ENCODE data around the gene ABCC5. TPM values are rescaled to one million over a fixed set of nuclear protein-coding genes. Genes with fewer than 3 reads are reported as not detected.

The ABCC5 gene
- total and polyA plus RNA-seq, 2 of the 8 experiments (the other 6 are each of a cell fraction or from before 2014, with no cell fraction given): 25.3 to 40.8 TPM

DNA sequence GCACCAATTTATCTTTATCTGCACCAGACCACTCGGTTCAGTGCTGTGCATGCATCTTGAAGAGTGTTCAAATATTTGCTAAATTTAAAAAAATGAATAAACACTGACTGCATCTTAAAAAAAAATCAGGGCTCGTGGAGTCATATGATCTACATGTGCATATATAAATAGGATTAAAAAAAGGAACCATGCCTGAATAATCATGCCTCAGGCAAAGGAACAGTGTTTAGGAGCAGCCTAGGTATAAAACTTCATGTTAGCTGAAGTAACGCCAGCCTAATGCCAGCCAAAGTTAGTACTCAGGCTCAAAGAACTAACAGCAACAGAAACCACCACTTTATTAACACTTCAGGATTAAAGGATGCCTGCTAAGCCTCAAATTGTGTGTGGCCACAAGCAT, 9.5 kb downstream of the ABCC5 start (continued):
- TF ChIP-seq, protein P1, sequence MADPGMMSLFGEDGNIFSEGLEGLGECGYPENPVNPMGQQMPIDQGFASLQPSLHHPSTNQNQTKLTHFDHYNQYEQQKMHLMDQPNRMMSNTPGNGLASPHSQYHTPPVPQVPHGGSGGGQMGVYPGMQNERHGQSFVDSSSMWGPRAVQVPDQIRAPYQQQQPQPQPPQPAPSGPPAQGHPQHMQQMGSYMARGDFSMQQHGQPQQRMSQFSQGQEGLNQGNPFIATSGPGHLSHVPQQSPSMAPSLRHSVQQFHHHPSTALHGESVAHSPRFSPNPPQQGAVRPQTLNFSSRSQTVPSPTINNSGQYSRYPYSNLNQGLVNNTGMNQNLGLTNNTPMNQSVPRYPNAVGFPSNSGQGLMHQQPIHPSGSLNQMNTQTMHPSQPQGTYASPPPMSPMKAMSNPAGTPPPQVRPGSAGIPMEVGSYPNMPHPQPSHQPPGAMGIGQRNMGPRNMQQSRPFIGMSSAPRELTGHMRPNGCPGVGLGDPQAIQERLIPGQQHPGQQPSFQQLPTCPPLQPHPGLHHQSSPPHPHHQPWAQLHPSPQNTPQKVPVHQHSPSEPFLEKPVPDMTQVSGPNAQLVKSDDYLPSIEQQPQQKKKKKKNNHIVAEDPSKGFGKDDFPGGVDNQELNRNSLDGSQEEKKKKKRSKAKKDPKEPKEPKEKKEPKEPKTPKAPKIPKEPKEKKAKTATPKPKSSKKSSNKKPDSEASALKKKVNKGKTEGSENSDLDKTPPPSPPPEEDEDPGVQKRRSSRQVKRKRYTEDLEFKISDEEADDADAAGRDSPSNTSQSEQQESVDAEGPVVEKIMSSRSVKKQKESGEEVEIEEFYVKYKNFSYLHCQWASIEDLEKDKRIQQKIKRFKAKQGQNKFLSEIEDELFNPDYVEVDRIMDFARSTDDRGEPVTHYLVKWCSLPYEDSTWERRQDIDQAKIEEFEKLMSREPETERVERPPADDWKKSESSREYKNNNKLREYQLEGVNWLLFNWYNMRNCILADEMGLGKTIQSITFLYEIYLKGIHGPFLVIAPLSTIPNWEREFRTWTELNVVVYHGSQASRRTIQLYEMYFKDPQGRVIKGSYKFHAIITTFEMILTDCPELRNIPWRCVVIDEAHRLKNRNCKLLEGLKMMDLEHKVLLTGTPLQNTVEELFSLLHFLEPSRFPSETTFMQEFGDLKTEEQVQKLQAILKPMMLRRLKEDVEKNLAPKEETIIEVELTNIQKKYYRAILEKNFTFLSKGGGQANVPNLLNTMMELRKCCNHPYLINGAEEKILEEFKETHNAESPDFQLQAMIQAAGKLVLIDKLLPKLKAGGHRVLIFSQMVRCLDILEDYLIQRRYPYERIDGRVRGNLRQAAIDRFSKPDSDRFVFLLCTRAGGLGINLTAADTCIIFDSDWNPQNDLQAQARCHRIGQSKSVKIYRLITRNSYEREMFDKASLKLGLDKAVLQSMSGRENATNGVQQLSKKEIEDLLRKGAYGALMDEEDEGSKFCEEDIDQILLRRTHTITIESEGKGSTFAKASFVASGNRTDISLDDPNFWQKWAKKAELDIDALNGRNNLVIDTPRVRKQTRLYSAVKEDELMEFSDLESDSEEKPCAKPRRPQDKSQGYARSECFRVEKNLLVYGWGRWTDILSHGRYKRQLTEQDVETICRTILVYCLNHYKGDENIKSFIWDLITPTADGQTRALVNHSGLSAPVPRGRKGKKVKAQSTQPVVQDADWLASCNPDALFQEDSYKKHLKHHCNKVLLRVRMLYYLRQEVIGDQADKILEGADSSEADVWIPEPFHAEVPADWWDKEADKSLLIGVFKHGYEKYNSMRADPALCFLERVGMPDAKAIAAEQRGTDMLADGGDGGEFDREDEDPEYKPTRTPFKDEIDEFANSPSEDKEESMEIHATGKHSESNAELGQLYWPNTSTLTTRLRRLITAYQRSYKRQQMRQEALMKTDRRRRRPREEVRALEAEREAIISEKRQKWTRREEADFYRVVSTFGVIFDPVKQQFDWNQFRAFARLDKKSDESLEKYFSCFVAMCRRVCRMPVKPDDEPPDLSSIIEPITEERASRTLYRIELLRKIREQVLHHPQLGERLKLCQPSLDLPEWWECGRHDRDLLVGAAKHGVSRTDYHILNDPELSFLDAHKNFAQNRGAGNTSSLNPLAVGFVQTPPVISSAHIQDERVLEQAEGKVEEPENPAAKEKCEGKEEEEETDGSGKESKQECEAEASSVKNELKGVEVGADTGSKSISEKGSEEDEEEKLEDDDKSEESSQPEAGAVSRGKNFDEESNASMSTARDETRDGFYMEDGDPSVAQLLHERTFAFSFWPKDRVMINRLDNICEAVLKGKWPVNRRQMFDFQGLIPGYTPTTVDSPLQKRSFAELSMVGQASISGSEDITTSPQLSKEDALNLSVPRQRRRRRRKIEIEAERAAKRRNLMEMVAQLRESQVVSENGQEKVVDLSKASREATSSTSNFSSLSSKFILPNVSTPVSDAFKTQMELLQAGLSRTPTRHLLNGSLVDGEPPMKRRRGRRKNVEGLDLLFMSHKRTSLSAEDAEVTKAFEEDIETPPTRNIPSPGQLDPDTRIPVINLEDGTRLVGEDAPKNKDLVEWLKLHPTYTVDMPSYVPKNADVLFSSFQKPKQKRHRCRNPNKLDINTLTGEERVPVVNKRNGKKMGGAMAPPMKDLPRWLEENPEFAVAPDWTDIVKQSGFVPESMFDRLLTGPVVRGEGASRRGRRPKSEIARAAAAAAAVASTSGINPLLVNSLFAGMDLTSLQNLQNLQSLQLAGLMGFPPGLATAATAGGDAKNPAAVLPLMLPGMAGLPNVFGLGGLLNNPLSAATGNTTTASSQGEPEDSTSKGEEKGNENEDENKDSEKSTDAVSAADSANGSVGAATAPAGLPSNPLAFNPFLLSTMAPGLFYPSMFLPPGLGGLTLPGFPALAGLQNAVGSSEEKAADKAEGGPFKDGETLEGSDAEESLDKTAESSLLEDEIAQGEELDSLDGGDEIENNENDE (IDR thresholded peaks at IDR 0.05; ENCODE audit: insufficient replicate concordance, low read length): no peak
- no peak for TF ChIP-seq CEBPB (IDR thresholded peaks at IDR 0.05; ENCODE audit: low read depth, low read length)
- no peak for TF ChIP-seq CTBP2 (IDR thresholded peaks at IDR 0.05; ENCODE audit: borderline replicate concordance, insufficient read depth, insufficient read length, low read length)
- TF ChIP-seq GTF2F1 (IDR thresholded peaks at IDR 0.05; ENCODE audit: borderline replicate concordance, low read depth, low read length): no peak
- no peak for TF ChIP-seq HDAC2 (IDR thresholded peaks at IDR 0.05; ENCODE audit: borderline replicate concordance in 1 of 2, low read depth in 2 of 2, low read length in 2 of 2)
- no peak for TF ChIP-seq USF2 (IDR thresholded peaks at IDR 0.05; ENCODE audit: low read length)
- no peak for TF ChIP-seq RXRA (IDR thresholded peaks at IDR 0.05; ENCODE audit: insufficient read depth, low read depth, low read length)
- TF ChIP-seq TEAD4 (IDR thresholded peaks at IDR 0.05; ENCODE audit: low read depth, low read length): no peak
- no peak for TF ChIP-seq CHD1 (IDR thresholded peaks at IDR 0.05; ENCODE audit: low read depth, low read length)

All from H1 (cell line).